Measurements from ENCODE around the gene RAD51C. TPM values are rescaled to one million over a fixed set of nuclear protein-coding genes. Genes with fewer than 3 reads are reported as not detected.
"Not testable (repeated sequence)": the region's sequence is repeated elsewhere in the genome, so short reads cannot be mapped to it uniquely, and the experiment has no call there.

The RAD51C gene
- polyA plus RNA-seq, 1 donor (not counting 4 experiments of a cell fraction or from before 2014, with no cell fraction given): 41.8 TPM

- Histone ChIP-seq H3K9me1 (ENCODE audit: control insufficient read depth, extremely low read depth, insufficient read depth, low read length) (no peaks in the 10 kb centered on the region), H2AFZ (ENCODE audit: control insufficient read depth, low read length) (no peak overlapping the region), H3K4me2 (ENCODE audit: control insufficient read depth, extremely low read depth, insufficient read depth, low read depth, low read length) (no peak overlapping the region), H4K20me1 (ENCODE audit: control insufficient read depth, extremely low read depth, insufficient read depth, low read length) (no peaks in the 10 kb centered on the region), H3K79me2 (ENCODE audit: control insufficient read depth, insufficient read depth, low read length) (no peaks in the 10 kb centered on the region), H3K36me3 (ENCODE audit: control insufficient read depth in 2 of 2, extremely low read depth in 1 of 2, insufficient read depth in 2 of 2, low read length in 2 of 2) (no peaks in the 10 kb centered on the region), H3K4me3 (ENCODE audit: control insufficient read depth in 2 of 3, extremely low read depth in 1 of 3, insufficient read depth in 2 of 3, low read depth in 1 of 3, low read length in 3 of 3) (no peak overlapping the region), H3K27me3 (ENCODE audit: control insufficient read depth, extremely low read depth, insufficient read depth, low read length) (no peaks in the 10 kb centered on the region), H3K9me3 (ENCODE audit: control insufficient read depth, low read depth, low read length) (no peaks in the 10 kb centered on the region), H3K9ac (ENCODE audit: control insufficient read depth, extremely low read depth, insufficient read depth, low read length) (no peak overlapping the region), H3K27ac (ENCODE audit: control insufficient read depth, insufficient read depth, low read length) (no peak overlapping the region), H3K4me1 (ENCODE audit: control insufficient read depth, extremely low read depth, insufficient read depth, low read length) (peaks cover 5% of the 10 kb centered on the region)
- DNase-seq (ENCODE audit: low read depth, low spot score) (no peak), FAIRE-seq (no peak)
- TF ChIP-seq CTCF (optimal IDR thresholded peaks at IDR 0.05 in 1 of 3, IDR thresholded peaks at IDR 0.05 in 1 of 3, conservative IDR thresholded peaks at IDR 0.05 in 1 of 3; ENCODE audit: extremely low read depth in 1 of 3, insufficient read depth in 2 of 3, low read length in 3 of 3) (no peak), EZH2 (IDR thresholded peaks at IDR 0.05; ENCODE audit: low read length) (no peak)
- dilution Hi-C loops (cut with MboI; ENCODE audit: extremely low pct_ligation_motif_present, low sequenced_read_pairs): no loop called here
Observed at GRCh38 chr17:58671969-58672368, 20.4 kb upstream of the RAD51C start.

- Histone ChIP-seq H3K9me3 (ENCODE audit: control insufficient read depth, low read depth, low read length) (no peaks in the 10 kb centered on the region), H3K9ac (ENCODE audit: control insufficient read depth, extremely low read depth, insufficient read depth, low read length) (no peak overlapping the region), H4K20me1 (ENCODE audit: control insufficient read depth, extremely low read depth, insufficient read depth, low read length) (no peaks in the 10 kb centered on the region), H3K4me1 (ENCODE audit: control insufficient read depth, extremely low read depth, insufficient read depth, low read length) (no peaks in the 10 kb centered on the region), H3K27me3 (ENCODE audit: control insufficient read depth, extremely low read depth, insufficient read depth, low read length) (no peaks in the 10 kb centered on the region), H3K4me3 (ENCODE audit: control insufficient read depth in 2 of 3, extremely low read depth in 1 of 3, insufficient read depth in 2 of 3, low read depth in 1 of 3, low read length in 3 of 3) (no peak overlapping the region), H3K36me3 (ENCODE audit: control insufficient read depth in 2 of 2, extremely low read depth in 1 of 2, insufficient read depth in 2 of 2, low read length in 2 of 2) (no peaks in the 10 kb centered on the region), H3K4me2 (ENCODE audit: control insufficient read depth, extremely low read depth, insufficient read depth, low read depth, low read length) (no peak overlapping the region), H3K9me1 (ENCODE audit: control insufficient read depth, extremely low read depth, insufficient read depth, low read length) (no peaks in the 10 kb centered on the region), H3K27ac (ENCODE audit: control insufficient read depth, insufficient read depth, low read length) (no peak overlapping the region), H2AFZ (ENCODE audit: control insufficient read depth, low read length) (no peak overlapping the region), H3K79me2 (ENCODE audit: control insufficient read depth, insufficient read depth, low read length) (no peaks in the 10 kb centered on the region)
- DNase-seq (ENCODE audit: low read depth, low spot score): no peak
- dilution Hi-C loops (cut with MboI; ENCODE audit: extremely low pct_ligation_motif_present, low sequenced_read_pairs): no loop called here
- no peak for FAIRE-seq
- TF ChIP-seq EZH2 (IDR thresholded peaks at IDR 0.05; ENCODE audit: low read length): no peak
- no peak for TF ChIP-seq CTCF (optimal IDR thresholded peaks at IDR 0.05 in 1 of 3, IDR thresholded peaks at IDR 0.05 in 1 of 3, conservative IDR thresholded peaks at IDR 0.05 in 1 of 3; ENCODE audit: extremely low read depth in 1 of 3, insufficient read depth in 2 of 3, low read length in 3 of 3)
Observed at GRCh38 chr17:58677194-58677880, 15.1 kb upstream of the RAD51C start.

GRCh38 chr17:58678287-58678686 is 14.1 kb upstream of the RAD51C start:
- not testable (repeated sequence) for FAIRE-seq

More at GRCh38 chr17:58678287-58678686, 14.1 kb upstream of the RAD51C start:
- H3K79me2 ChIP-seq (ENCODE audit: control insufficient read depth, insufficient read depth, low read length); DNase-seq (ENCODE audit: low read depth, low spot score); H2AFZ ChIP-seq (ENCODE audit: control insufficient read depth, low read length); H3K9me1 ChIP-seq (ENCODE audit: control insufficient read depth, extremely low read depth, insufficient read depth, low read length); H4K20me1 ChIP-seq (ENCODE audit: control insufficient read depth, extremely low read depth, insufficient read depth, low read length); H3K9ac ChIP-seq (ENCODE audit: control insufficient read depth, extremely low read depth, insufficient read depth, low read length); dilution Hi-C loops (cut with MboI; ENCODE audit: extremely low pct_ligation_motif_present, low sequenced_read_pairs); H3K4me3 ChIP-seq (ENCODE audit: control insufficient read depth in 2 of 3, extremely low read depth in 1 of 3, insufficient read depth in 2 of 3, low read depth in 1 of 3, low read length in 3 of 3); H3K4me1 ChIP-seq (ENCODE audit: control insufficient read depth, extremely low read depth, insufficient read depth, low read length); H3K9me3 ChIP-seq (ENCODE audit: control insufficient read depth, low read depth, low read length); H3K27me3 ChIP-seq (ENCODE audit: control insufficient read depth, extremely low read depth, insufficient read depth, low read length); H3K27ac ChIP-seq (ENCODE audit: control insufficient read depth, insufficient read depth, low read length); H3K4me2 ChIP-seq (ENCODE audit: control insufficient read depth, extremely low read depth, insufficient read depth, low read depth, low read length); H3K36me3 ChIP-seq (ENCODE audit: control insufficient read depth in 2 of 2, extremely low read depth in 1 of 2, insufficient read depth in 2 of 2, low read length in 2 of 2): not testable (repeated sequence)
